ENCODE data around the gene OR51E1.

The OR51E1 gene

GRCh38 chr11:4643682-4644081, at the start of gene OR51E1:
TSS of gene OR51E1 (plus strand) at chr11:4643982. CDS start at chr11:4652527, 8,545 bp downstream.
- H3K9me3 Mint-ChIP-seq = no peaks in the 10 kb centered on the region
- no peak within 1 kb of the TSS for H3K27ac Mint-ChIP-seq
- no peak for DNase-seq
- peaks cover 21% of the 10 kb centered on the region for H3K27me3 Mint-ChIP-seq
- H3K4me3 Mint-ChIP-seq = no peak within 1 kb of the TSS
- H3K36me3 Mint-ChIP-seq (ENCODE audit: low read depth) = no peaks in the 10 kb centered on the region
- H3K4me1 Mint-ChIP-seq (ENCODE audit: low read depth) = no peaks in the 10 kb centered on the region

- no peak overlapping the region for H3K27ac Mint-ChIP-seq
- no peak for DNase-seq
- H3K9me3 Mint-ChIP-seq = no peaks in the 10 kb centered on the region
- no peak overlapping the region for H3K4me3 Mint-ChIP-seq
- H3K4me1 Mint-ChIP-seq (ENCODE audit: low read depth) = peaks cover 40% of the 10 kb centered on the region
- H3K36me3 Mint-ChIP-seq (ENCODE audit: low read depth) = peaks cover 55% of the 10 kb centered on the region
- no peaks in the 10 kb centered on the region for H3K27me3 Mint-ChIP-seq
Measured at GRCh38 chr11:4605057-4605456, 38.7 kb upstream of the OR51E1 start.

GRCh38 chr11:4606231-4607015, 37.4 kb upstream of the OR51E1 start:
- Mint-ChIP-seq H3K36me3 (ENCODE audit: low read depth) (peaks cover 41% of the 10 kb centered on the region), H3K27ac (peak overlapping the region; percentile 95), H3K4me1 (ENCODE audit: low read depth) (peaks cover 46% of the 10 kb centered on the region), H3K9me3 (no peaks in the 10 kb centered on the region), H3K27me3 (no peaks in the 10 kb centered on the region), H3K4me3 (peak overlapping the region; percentile 92)
- no peak for DNase-seq

- H3K4me1 Mint-ChIP-seq (ENCODE audit: low read depth) = peaks cover 46% of the 10 kb centered on the region
- peaks cover 35% of the 10 kb centered on the region for H3K36me3 Mint-ChIP-seq (ENCODE audit: low read depth)
- peak overlapping the region; percentile 95 for H3K27ac Mint-ChIP-seq
- H3K27me3 Mint-ChIP-seq = no peaks in the 10 kb centered on the region
- DNase-seq = no peak
- H3K9me3 Mint-ChIP-seq = no peaks in the 10 kb centered on the region
- peak overlapping the region; percentile 92 for H3K4me3 Mint-ChIP-seq
Measured at GRCh38 chr11:4607096-4607495, 36.7 kb upstream of the OR51E1 start.

GRCh38 chr11:4607781-4608666, 35.8 kb upstream of the OR51E1 start, which contains the start of gene TRIM68:
TSS of gene TRIM68 (minus strand) at chr11:4608231. CDS start at chr11:4605504, 2,727 bp downstream.
- Mint-ChIP-seq H3K4me1 (ENCODE audit: low read depth) (peaks cover 46% of the 10 kb centered on the region), H3K27me3 (no peaks in the 10 kb centered on the region), H3K4me3 (peak within 1 kb of the TSS; percentile 92), H3K9me3 (no peaks in the 10 kb centered on the region), H3K27ac (peak within 1 kb of the TSS; percentile 95), H3K36me3 (ENCODE audit: low read depth) (peaks cover 25% of the 10 kb centered on the region)
- DNase-seq = peak; percentile 95

- Mint-ChIP-seq H3K27ac (peak overlapping the region; percentile 73), H3K9me3 (no peaks in the 10 kb centered on the region), H3K36me3 (ENCODE audit: low read depth) (peaks cover 5% of the 10 kb centered on the region), H3K4me3 (peak overlapping the region; percentile 62), H3K4me1 (ENCODE audit: low read depth) (peaks cover 40% of the 10 kb centered on the region), H3K27me3 (no peaks in the 10 kb centered on the region)
- DNase-seq = no peak
Measured at GRCh38 chr11:4610258-4610935, 33.4 kb upstream of the OR51E1 start.

- H3K4me1 Mint-ChIP-seq (ENCODE audit: low read depth) = peaks cover 28% of the 10 kb centered on the region
- no peak overlapping the region for H3K27ac Mint-ChIP-seq
- no peaks in the 10 kb centered on the region for H3K9me3 Mint-ChIP-seq
- no peak for DNase-seq
- H3K27me3 Mint-ChIP-seq = peaks cover 2% of the 10 kb centered on the region
- no peak overlapping the region for H3K4me3 Mint-ChIP-seq
- peaks cover 5% of the 10 kb centered on the region for H3K36me3 Mint-ChIP-seq (ENCODE audit: low read depth)
Measured at GRCh38 chr11:4611986-4612385, 31.8 kb upstream of the OR51E1 start.

GRCh38 chr11:4615856-4616444, 27.8 kb upstream of the OR51E1 start:
- Mint-ChIP-seq H3K36me3 (ENCODE audit: low read depth) (no peaks in the 10 kb centered on the region), H3K4me1 (ENCODE audit: low read depth) (no peaks in the 10 kb centered on the region), H3K27me3 (peaks cover 20% of the 10 kb centered on the region)

GRCh38 chr11:4619514-4619913, 24.3 kb upstream of the OR51E1 start:
- Mint-ChIP-seq H3K27ac (no peak overlapping the region), H3K27me3 (peaks cover 28% of the 10 kb centered on the region), H3K9me3 (no peaks in the 10 kb centered on the region)

More at GRCh38 chr11:4615856-4616444, 27.8 kb upstream of the OR51E1 start:
- H3K27ac Mint-ChIP-seq = no peak overlapping the region
- no peak for DNase-seq
- no peaks in the 10 kb centered on the region for H3K9me3 Mint-ChIP-seq
- no peak overlapping the region for H3K4me3 Mint-ChIP-seq

GRCh38 chr11:4626207-4627099, 17.3 kb upstream of the OR51E1 start:
- Mint-ChIP-seq H3K9me3 (peaks cover 17% of the 10 kb centered on the region), H3K27ac (no peak overlapping the region), H3K4me1 (ENCODE audit: low read depth) (no peaks in the 10 kb centered on the region), H3K36me3 (ENCODE audit: low read depth) (peaks cover 3% of the 10 kb centered on the region), H3K4me3 (no peak overlapping the region), H3K27me3 (peaks cover 53% of the 10 kb centered on the region)
- no peak for DNase-seq

More at GRCh38 chr11:4619514-4619913, 24.3 kb upstream of the OR51E1 start:
- no peaks in the 10 kb centered on the region for H3K4me1 Mint-ChIP-seq (ENCODE audit: low read depth)
- no peak for DNase-seq
- H3K36me3 Mint-ChIP-seq (ENCODE audit: low read depth) = no peaks in the 10 kb centered on the region
- no peak overlapping the region for H3K4me3 Mint-ChIP-seq

GRCh38 chr11:4636136-4636535, 7.6 kb upstream of the OR51E1 start:
- Mint-ChIP-seq H3K27me3 (peaks cover 18% of the 10 kb centered on the region), H3K27ac (no peak overlapping the region), H3K9me3 (no peaks in the 10 kb centered on the region), H3K36me3 (ENCODE audit: low read depth) (no peaks in the 10 kb centered on the region), H3K4me3 (no peak overlapping the region), H3K4me1 (ENCODE audit: low read depth) (no peaks in the 10 kb centered on the region)
- no peak for DNase-seq

- Mint-ChIP-seq H3K9me3 (no peaks in the 10 kb centered on the region), H3K4me3 (no peak within 1 kb of the TSS), H3K27ac (no peak within 1 kb of the TSS), H3K36me3 (ENCODE audit: low read depth) (no peaks in the 10 kb centered on the region), H3K4me1 (ENCODE audit: low read depth) (no peaks in the 10 kb centered on the region), H3K27me3 (peaks cover 16% of the 10 kb centered on the region)
- peak; percentile 78 for DNase-seq
Measured at GRCh38 chr11:4636962-4637661, 6.7 kb upstream of the OR51E1 start, which contains the start of gene OR51D1. TSS of gene OR51D1 (plus strand) at chr11:4637477. CDS start at chr11:4639791, 2,314 bp downstream.

- Mint-ChIP-seq H3K4me3 (no peak overlapping the region), H3K36me3 (ENCODE audit: low read depth) (no peaks in the 10 kb centered on the region), H3K9me3 (no peaks in the 10 kb centered on the region), H3K27ac (no peak overlapping the region), H3K27me3 (peaks cover 12% of the 10 kb centered on the region), H3K4me1 (ENCODE audit: low read depth) (no peaks in the 10 kb centered on the region)
- DNase-seq = no peak
Measured at GRCh38 chr11:4637662-4638047, 6.1 kb upstream of the OR51E1 start.

All from activated T-cell treated with anti-CD3 and anti-CD28 coated beads, Interleukin-2, amount 50 U/mL, for 24 hours (primary cell).